A549 (cell line): ENCODE measurements around the gene TMEM165. TPM values are rescaled to one million over a fixed set of nuclear protein-coding genes. Genes with fewer than 3 reads are reported as not detected.
A peak's percentile ranks its signal among the peaks of the same experiment; 100 is the strongest.

Experiments
- ATAC-seq, 2 experiments: fragments of 200-7000 bp in 1 of 2; fragments of >200 bp in 1 of 2; cut with Nextera tagmentation in 1 of 2; cut with Tn5 transposase in 1 of 2; 3 replicates each; pipeline versions ENCODE4 v1.8.0 to v1.9.1; 2018 to 2020; ENCODE audit warnings: mild to moderate bottlenecking in 1 of 2, moderate library complexity in 1 of 2
- CTCF ChIA-PET: fragments of 300-600 bp; sonication (Branson Sonifier 250); formaldehyde crosslinking; extraction: SDS; loops from one replicate; lab custom pipeline; 2021; ENCODE audit warnings: antibody characterized with exemption, inconsistent platforms; lab: Yijun Ruan, JAX
- POLR2A ChIA-PET: fragments of 350-600 bp; formaldehyde crosslinking; extraction: SDS; loops from one replicate; lab custom pipeline; 2021; ENCODE audit warnings: antibody characterized with exemption, inconsistent platforms; lab: Yijun Ruan, JAX
- DNase-seq, 2 experiments: peaks; one replicate each; pipeline versions ENCODE4 v3.0.0 to v3.0.0-alpha.2; 2011 to 2016; ENCODE audit warnings: low read depth in 1 of 2, low spot score in 1 of 2
- FAIRE-seq: peaks from 2 replicates; lab custom pipeline; 2011; peaks lifted over from hg19 to GRCh38; lab: Jason Lieb, UNC
- H3K27ac ChIP-seq, 2 experiments: fragments of >200 bp; sonication (Bioruptor Twin); formaldehyde crosslinking; 3 replicates each; pipeline ENCODE4 v1.5.1; 2016 to 2017
- H3K4me1 ChIP-seq: fragments of >200 bp; sonication (Bioruptor Twin); formaldehyde crosslinking; 3 replicates; pipeline ENCODE4 v1.6.1; 2016
- H3K4me2 ChIP-seq: fragments of >200 bp; sonication (Bioruptor Twin); formaldehyde crosslinking; 3 replicates; pipeline ENCODE4 v1.6.1; 2016
- H3K4me3 ChIP-seq: fragments of >200 bp; sonication (Bioruptor Twin); formaldehyde crosslinking; 3 replicates; pipeline ENCODE4 v1.5.1; 2016
- H3K9me3 ChIP-seq: fragments of >200 bp; sonication (Bioruptor Twin); formaldehyde crosslinking; 3 replicates; pipeline ENCODE4 v1.6.1; 2016
- EP300 ChIP-seq, 2 experiments: fragments of >200 bp; sonication (Bioruptor Twin); formaldehyde crosslinking; IDR thresholded peaks; 2 replicates in 1 of 2; 3 replicates in 1 of 2; pipeline ENCODE4 v1.6.1; 2016 to 2017
- ESRRA ChIP-seq: fragments of 150-350 bp; IDR thresholded peaks from 2 replicates; pipeline ENCODE4 v1.6.1; 2014; ENCODE audit warnings: mild to moderate bottlenecking, low read length, borderline replicate concordance
- HEYL ChIP-seq: fragments of 250-450 bp; sonication (Bioruptor Pico); IDR thresholded peaks from 2 replicates; pipeline ENCODE4 v1.8.0; 2021; ENCODE audit warnings: mild to moderate bottlenecking, moderate library complexity
- MAFK ChIP-seq: fragments of 450-650 bp; IDR thresholded peaks from 2 replicates; pipeline ENCODE4 v1.6.1; 2014; ENCODE audit not compliant: partially characterized antibody
- MAZ ChIP-seq: fragments of 150-350 bp; IDR thresholded peaks from 2 replicates; pipeline ENCODE4 v1.6.1; 2014; ENCODE audit warnings: antibody characterized with exemption, low read depth, low read length, borderline replicate concordance
- NFE2L2 ChIP-seq: fragments of 150-350 bp; conservative IDR thresholded peaks from 2 replicates; pipeline ENCODE4 v1.6.1; 2014; ENCODE audit warnings: low read length
- PHF8 ChIP-seq: fragments of 200-600 bp; sonication (generic); IDR thresholded peaks from 2 replicates; pipeline ENCODE4 v1.6.1; 2016; ENCODE audit warnings: low read depth, mild to moderate bottlenecking, antibody characterized with exemption, moderate library complexity, borderline replicate concordance
- POLR2AphosphoS2 ChIP-seq: conservative IDR thresholded peaks from 2 replicates; pipeline ENCODE4 v1.6.1; 2012; ENCODE audit warnings: low read length, improper control_type of control experiment, inconsistent platforms
- RAD21 ChIP-seq, 2 experiments: fragments of >200 bp in 1 of 2; sonication (Bioruptor Twin) in 1 of 2; formaldehyde crosslinking in 1 of 2; IDR thresholded peaks in 1 of 2; conservative IDR thresholded peaks in 1 of 2; 2 replicates in 1 of 2; 3 replicates in 1 of 2; pipeline ENCODE4 v1.6.1; 2012 to 2018; ENCODE audit warnings: inconsistent platforms in 1 of 2
- RFX5 ChIP-seq: fragments of 450-650 bp; IDR thresholded peaks from 2 replicates; pipeline ENCODE4 v1.7.1; 2014; ENCODE audit warnings: antibody characterized with exemption, mild to moderate bottlenecking, moderate library complexity
- RNF2 ChIP-seq: fragments of 200-600 bp; sonication (generic); IDR thresholded peaks from 2 replicates; pipeline ENCODE4 v1.6.1; 2016; ENCODE audit warnings: low read depth, mild to moderate bottlenecking, antibody characterized with exemption, moderate library complexity, borderline replicate concordance
- SMC3 ChIP-seq: fragments of >200 bp; sonication (Bioruptor Twin); formaldehyde crosslinking; IDR thresholded peaks from 3 replicates; pipeline ENCODE4 v1.6.1; 2018; ENCODE audit warnings: inconsistent platforms
- ZC3H11A ChIP-seq: fragments of 450-650 bp; IDR thresholded peaks from 2 replicates; pipeline ENCODE4 v1.6.1; 2014; ENCODE audit warnings: antibody characterized with exemption, mild to moderate bottlenecking
- WGBS: methylation state at CpG from one replicate; pipeline ENCODE4 v1.1.6; 2017; ENCODE audit errors: missing lambda C conversion rate; 5-methylcytosine and 5-hydroxymethylcytosine counted together
- polyA plus RNA-seq, 4 experiments: library from polyadenylated mRNA; depleted of rRNA in 3 of 4; stranded (reverse); fragments of >200 nt; fragmentation: RNase III in 1 of 4; extraction: RNeasy Plus Mini Kit Qiagen cat#74134 plus additional on column Dnase treatment in 1 of 4; gene quantifications; 2 replicates in 3 of 4; 3 replicates in 1 of 4; pipeline ENCODE4 v1.2.3, GENCODE V29; 2011 to 2017
- TF ChIP-seq, protein P1 (sequence below): fragments of 250-450 bp; sonication (Bioruptor Pico); IDR thresholded peaks from 2 replicates; pipeline ENCODE4 v1.5.0; 2021; ENCODE audit warnings: mild to moderate bottlenecking, moderate library complexity, borderline replicate concordance
- TF ChIP-seq, protein P2 (sequence below): fragments of 250-450 bp; sonication (Bioruptor Pico); IDR thresholded peaks from 2 replicates; pipeline ENCODE4 v1.5.0; 2020; ENCODE audit warnings: low read depth, mild to moderate bottlenecking, moderate library complexity
- TF ChIP-seq, protein P3 (sequence below): IDR thresholded peaks from 2 replicates; pipeline ENCODE4 v1.6.1; 2012; ENCODE audit warnings: low read depth, borderline replicate concordance
- TF ChIP-seq, protein P4 (sequence below): fragments of >200 bp; sonication (Bioruptor Twin); formaldehyde crosslinking; IDR thresholded peaks from 3 replicates; pipeline ENCODE4 v1.5.1; 2016

TMEM165 gene
- polyA plus RNA-seq, 2 of the 4 experiments (the other 2 are of a cell fraction) = 52.6 to 83.5 TPM

DNA sequence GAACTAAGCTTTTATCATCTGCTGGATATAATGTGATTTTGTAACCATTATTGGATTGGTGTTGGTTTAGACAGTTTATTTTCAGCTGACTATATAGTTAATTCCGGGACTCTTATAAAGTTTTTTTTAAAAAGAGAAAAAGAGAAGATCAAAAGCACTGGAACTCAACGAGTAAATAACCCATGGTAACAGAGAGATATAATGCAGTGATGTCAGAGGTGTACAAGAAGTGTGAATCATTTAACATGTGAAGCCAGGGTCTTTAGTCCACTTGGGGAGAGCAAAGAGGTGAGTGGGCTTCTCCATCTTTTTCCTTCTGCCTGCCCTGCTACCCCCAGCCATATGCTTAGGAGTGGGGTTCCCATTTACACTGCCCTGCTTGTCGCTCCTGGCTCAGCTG, 3.2 kb downstream of the TMEM165 start (continued):
- TF ChIP-seq, protein P1, sequence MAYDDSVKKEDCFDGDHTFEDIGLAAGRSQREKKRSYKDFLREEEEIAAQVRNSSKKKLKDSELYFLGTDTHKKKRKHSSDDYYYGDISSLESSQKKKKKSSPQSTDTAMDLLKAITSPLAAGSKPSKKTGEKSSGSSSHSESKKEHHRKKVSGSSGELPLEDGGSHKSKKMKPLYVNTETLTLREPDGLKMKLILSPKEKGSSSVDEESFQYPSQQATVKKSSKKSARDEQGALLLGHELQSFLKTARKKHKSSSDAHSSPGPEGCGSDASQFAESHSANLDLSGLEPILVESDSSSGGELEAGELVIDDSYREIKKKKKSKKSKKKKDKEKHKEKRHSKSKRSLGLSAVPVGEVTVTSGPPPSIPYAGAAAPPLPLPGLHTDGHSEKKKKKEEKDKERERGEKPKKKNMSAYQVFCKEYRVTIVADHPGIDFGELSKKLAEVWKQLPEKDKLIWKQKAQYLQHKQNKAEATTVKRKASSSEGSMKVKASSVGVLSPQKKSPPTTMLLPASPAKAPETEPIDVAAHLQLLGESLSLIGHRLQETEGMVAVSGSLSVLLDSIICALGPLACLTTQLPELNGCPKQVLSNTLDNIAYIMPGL = no peak
- TF ChIP-seq, all 56 proteins: peak for 0

DNA sequence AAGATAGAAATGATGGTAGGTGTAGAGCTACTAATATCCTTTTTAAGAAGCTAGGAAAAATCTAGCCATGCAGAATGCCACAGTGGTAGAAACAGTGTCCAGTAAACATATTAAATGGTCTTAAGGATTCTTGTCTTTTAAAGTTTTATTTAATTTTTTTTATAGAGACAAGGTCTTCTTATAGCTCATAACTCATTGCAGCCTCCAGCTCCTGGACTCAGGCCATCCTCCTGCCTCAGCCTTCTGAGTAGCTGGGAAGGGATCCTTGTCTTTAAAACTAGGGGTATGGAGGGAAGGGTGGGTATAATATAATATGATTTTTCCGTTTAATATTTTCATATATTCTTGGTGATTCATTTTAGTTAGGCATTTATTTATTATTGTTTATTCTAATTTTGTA, 3.8 kb downstream of the TMEM165 start:
- H3K4me1 ChIP-seq = peaks cover 18% of the 10 kb centered on the region; the same call in 2 of the 3 replicates
- H3K27ac ChIP-seq = no peak overlapping the region
- no peak for DNase-seq
- ChIA-PET POLR2A (no interaction called here), CTCF (interaction anchor here (0.9 to 1.8 kb wide), 2 partner anchors 53 to 427 kb away, joined by 4 to 6 read pairs; partner anchors contain the start of gene SRD5A3)
- FAIRE-seq = no peak
- no peak for ATAC-seq
- TF ChIP-seq RNF2 (no peak), ZC3H11A (no peak), MAFK (no peak), PHF8 (no peak), HEYL (no peak), SMC3 (no peak), POLR2AphosphoS2 (no peak), MAZ (no peak), EP300 (IDR thresholded peaks at IDR 0.05) (no peak), ESRRA (no peak), RAD21 (conservative IDR thresholded peaks at IDR 0.05 in 1 of 2, IDR thresholded peaks at IDR 0.05 in 1 of 2) (no peak), RFX5 (no peak)
- TF ChIP-seq, protein P2, sequence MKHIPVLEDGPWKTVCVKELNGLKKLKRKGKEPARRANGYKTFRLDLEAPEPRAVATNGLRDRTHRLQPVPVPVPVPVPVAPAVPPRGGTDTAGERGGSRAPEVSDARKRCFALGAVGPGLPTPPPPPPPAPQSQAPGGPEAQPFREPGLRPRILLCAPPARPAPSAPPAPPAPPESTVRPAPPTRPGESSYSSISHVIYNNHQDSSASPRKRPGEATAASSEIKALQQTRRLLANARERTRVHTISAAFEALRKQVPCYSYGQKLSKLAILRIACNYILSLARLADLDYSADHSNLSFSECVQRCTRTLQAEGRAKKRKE (CRISPR knock-in tag) = no peak
- TF ChIP-seq, protein P3, sequence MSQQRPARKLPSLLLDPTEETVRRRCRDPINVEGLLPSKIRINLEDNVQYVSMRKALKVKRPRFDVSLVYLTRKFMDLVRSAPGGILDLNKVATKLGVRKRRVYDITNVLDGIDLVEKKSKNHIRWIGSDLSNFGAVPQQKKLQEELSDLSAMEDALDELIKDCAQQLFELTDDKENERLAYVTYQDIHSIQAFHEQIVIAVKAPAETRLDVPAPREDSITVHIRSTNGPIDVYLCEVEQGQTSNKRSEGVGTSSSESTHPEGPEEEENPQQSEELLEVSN = no peak
- H3K4me2 ChIP-seq = peak overlapping the region; percentile 91
- H3K4me3 ChIP-seq = no peak overlapping the region
- H3K9me3 ChIP-seq = no peaks in the 10 kb centered on the region
- 92% methylated on average over 1 of the region's 1 CpG for WGBS

DNA sequence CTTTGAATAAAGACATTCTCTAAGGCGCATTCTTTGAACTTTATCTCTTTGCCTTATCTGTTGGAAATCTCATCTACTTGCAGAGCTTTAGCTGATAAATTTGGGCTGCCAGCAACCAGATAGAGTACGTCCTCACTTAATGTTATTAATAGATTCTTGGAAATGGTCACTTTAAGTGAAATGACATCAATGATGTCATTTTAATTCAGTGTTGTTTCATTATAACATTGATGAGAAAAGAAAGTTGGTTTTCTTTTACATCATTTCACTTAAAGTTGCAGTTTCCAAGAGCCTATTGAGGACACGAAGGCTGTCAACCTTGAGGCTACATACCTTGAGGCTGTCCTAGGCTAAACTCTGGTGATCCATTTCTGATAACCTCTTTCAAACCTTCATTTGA, 9.3 kb downstream of the TMEM165 start:
- H3K27ac ChIP-seq = no peak overlapping the region
- no peak overlapping the region for H3K4me2 ChIP-seq
- POLR2A ChIA-PET = no interaction called here
- no peak overlapping the region for H3K4me3 ChIP-seq
- ATAC-seq = no peak
- no peak for DNase-seq
- 95% methylated on average over 3 of the region's 3 CpGs for WGBS
- no peaks in the 10 kb centered on the region for H3K9me3 ChIP-seq
- no peak for FAIRE-seq
- H3K4me1 ChIP-seq = peaks cover 11% of the 10 kb centered on the region; the same call in 1 of the 3 replicates
- TF ChIP-seq, protein P4, sequence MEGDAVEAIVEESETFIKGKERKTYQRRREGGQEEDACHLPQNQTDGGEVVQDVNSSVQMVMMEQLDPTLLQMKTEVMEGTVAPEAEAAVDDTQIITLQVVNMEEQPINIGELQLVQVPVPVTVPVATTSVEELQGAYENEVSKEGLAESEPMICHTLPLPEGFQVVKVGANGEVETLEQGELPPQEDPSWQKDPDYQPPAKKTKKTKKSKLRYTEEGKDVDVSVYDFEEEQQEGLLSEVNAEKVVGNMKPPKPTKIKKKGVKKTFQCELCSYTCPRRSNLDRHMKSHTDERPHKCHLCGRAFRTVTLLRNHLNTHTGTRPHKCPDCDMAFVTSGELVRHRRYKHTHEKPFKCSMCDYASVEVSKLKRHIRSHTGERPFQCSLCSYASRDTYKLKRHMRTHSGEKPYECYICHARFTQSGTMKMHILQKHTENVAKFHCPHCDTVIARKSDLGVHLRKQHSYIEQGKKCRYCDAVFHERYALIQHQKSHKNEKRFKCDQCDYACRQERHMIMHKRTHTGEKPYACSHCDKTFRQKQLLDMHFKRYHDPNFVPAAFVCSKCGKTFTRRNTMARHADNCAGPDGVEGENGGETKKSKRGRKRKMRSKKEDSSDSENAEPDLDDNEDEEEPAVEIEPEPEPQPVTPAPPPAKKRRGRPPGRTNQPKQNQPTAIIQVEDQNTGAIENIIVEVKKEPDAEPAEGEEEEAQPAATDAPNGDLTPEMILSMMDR = no peak
- TF ChIP-seq NFE2L2 = no peak
- TF ChIP-seq, protein P1 = no peak
- no peak for TF ChIP-seq PHF8
- TF ChIP-seq, protein P3 = no peak
- TF ChIP-seq, all 56 proteins: peak for 0
- CTCF ChIA-PET = interaction anchor here (2.3 kb wide), 1 partner anchor 10 kb away, joined by 6 read pairs; the partner anchor contains the start of gene TMEM165
